Measurements from ENCODE around the gene CBLN3. TPM values are rescaled to one million over a fixed set of nuclear protein-coding genes. Genes with fewer than 3 reads are reported as not detected.

The CBLN3 gene
- total RNA-seq, 1 donor = 1.7 TPM

DNA sequence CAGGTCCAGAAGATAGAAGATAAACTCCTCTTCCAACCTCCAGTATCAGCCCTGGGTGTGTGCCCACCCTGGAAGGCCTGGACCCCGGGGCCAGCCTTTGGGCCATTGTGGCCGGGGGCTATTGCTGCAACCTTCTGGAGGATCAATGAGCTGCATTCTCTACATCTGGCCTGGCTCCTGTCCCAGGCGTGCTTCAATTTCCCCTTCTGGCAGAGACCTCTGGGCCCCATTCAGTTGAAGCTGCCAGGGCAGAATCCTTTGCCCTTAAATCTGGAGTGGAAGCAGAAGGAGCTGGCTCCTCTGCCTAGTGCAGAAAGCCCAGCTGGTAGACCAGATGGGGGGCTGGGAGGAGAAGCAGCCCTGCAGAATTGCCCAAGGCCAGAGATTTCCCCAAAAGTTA is 20.7 kb downstream of the CBLN3 start:
- TF ChIP-seq, protein P1, sequence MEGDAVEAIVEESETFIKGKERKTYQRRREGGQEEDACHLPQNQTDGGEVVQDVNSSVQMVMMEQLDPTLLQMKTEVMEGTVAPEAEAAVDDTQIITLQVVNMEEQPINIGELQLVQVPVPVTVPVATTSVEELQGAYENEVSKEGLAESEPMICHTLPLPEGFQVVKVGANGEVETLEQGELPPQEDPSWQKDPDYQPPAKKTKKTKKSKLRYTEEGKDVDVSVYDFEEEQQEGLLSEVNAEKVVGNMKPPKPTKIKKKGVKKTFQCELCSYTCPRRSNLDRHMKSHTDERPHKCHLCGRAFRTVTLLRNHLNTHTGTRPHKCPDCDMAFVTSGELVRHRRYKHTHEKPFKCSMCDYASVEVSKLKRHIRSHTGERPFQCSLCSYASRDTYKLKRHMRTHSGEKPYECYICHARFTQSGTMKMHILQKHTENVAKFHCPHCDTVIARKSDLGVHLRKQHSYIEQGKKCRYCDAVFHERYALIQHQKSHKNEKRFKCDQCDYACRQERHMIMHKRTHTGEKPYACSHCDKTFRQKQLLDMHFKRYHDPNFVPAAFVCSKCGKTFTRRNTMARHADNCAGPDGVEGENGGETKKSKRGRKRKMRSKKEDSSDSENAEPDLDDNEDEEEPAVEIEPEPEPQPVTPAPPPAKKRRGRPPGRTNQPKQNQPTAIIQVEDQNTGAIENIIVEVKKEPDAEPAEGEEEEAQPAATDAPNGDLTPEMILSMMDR (IDR thresholded peaks at IDR 0.05; ENCODE audit: insufficient read depth, low read depth, low read length) = no peak
- no peak for DNase-seq (ENCODE audit: low read depth)

DNA sequence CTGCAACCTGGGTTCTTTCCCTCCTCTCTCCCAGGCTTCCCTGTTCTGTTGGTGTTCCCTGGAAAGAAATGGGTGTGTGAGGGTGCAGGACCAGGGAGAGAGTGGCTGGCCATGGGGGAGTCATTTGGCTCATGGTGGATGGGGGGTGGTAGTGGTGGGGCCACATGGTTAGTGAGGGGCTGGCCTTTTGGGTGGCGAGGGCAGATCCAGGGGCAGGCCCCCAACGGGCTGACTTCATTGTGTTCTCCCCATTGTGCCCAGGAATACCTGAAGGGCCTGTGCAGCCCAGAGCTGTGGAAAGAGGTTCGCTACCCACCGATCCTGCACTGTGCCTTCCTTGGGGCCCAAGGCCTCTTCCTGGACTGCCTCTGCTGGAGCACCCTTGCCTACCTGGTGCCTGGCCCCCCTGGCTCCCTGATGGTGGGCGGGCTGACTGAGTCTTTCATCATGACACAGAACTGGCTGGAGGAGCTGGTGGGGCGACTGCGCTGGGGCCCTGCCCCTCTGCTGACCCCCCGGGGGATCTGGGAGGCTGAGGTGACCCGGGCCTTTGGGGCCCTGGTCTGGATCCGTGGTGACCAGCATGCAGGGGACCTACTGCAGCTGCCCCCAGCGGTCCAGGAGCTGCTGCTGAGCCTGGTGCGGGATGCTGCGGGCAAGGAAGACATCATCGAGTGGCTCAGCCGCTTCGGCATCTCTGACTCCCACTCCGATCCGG is 21.7 kb downstream of the CBLN3 start:
- TF ChIP-seq, protein P1 (IDR thresholded peaks at IDR 0.05; ENCODE audit: insufficient read depth, low read depth, low read length) = no peak
- no peak overlapping the region for H3K4me3 ChIP-seq (ENCODE audit: low read depth, low read length)
- DNase-seq (ENCODE audit: low read depth) = no peak

More for the DNA sequence above, 20.7 kb downstream of the CBLN3 start:
- no peak overlapping the region for H3K4me3 ChIP-seq (ENCODE audit: low read depth, low read length)

DNA sequence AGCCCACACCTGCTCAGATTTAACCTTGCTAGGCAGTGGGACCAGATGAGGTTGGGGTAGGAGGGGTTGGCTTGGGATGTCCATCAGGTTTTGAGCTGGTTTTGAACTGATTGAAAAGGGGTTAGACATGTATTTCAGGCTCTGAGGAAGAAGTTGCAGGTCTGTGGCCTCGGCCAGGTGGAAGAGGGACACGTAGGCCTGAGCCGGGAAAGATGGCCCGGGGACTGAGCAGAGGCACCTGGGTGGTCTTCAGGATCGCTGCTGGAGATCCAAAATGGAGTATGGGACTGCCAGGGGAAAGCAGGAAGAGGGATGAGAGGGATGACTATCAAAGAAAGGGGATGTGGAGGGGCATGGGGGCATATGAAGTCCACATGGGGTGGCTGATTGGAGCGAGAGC is 23.1 kb downstream of the CBLN3 start:
- no peak overlapping the region for H3K4me3 ChIP-seq (ENCODE audit: low read depth, low read length)
- TF ChIP-seq, protein P1 (IDR thresholded peaks at IDR 0.05; ENCODE audit: insufficient read depth, low read depth, low read length) = no peak
- no peak for DNase-seq (ENCODE audit: low read depth)

DNA sequence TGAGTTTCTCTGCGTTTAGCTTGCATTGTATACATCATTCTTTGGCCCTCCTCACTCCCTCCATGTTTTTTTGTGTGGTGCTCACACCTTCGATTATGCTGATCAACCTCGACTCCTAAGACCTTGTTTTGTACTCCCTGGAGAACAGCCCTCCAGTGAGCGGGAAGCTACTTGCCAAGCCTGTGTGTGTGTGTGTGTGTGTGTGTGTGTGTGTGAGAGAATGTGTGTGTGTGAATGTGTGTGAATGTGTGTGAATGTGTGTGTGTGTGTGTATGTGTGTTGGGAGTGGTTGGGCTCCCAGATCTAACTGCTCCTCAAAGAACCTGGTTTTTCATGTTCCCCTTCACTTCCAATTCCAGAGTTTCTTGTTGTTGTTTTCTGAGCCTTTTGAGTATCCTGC is 24.7 kb downstream of the CBLN3 start:
- no peak overlapping the region for H3K4me3 ChIP-seq (ENCODE audit: low read depth, low read length)
- no peak for DNase-seq (ENCODE audit: low read depth)
- TF ChIP-seq, protein P1 (IDR thresholded peaks at IDR 0.05; ENCODE audit: insufficient read depth, low read depth, low read length) = no peak

DNA sequence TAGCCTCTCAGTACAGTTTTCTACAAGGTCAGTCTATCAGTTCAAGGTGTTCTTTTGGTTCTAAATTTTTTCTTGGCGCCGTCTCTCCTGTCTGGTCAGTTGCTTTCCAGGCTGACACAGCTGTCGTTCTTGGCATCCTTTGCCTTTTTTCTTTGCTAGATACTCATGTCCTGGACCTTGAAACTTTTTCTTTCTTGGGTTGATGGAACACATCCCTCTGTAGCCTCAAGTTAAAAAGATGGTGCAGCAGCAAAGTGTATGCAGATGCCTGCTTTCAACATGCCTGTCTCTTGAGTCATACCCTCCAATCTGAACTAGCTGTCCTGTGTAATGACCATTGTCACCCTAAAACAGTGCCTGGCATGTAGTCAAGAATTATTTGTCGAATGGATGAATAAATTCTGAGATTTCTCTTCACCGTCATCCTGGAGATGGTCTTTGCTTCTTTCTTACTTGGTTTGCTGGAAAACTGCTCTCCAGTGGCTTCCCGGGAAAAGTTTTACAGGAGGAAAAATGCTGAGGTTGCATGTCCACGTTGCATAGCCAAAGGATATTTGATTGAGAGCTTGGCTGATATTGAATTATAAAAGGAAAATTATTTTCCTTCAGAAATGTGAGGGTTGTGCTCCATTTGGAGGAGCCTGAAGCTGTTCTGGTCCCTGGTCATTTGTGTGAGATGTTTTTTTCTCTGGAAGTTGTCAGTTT is 26.0 kb downstream of the CBLN3 start:
- TF ChIP-seq, protein P1 (IDR thresholded peaks at IDR 0.05; ENCODE audit: insufficient read depth, low read depth, low read length) = no peak
- H3K4me3 ChIP-seq (ENCODE audit: low read depth, low read length) = no peak overlapping the region
- DNase-seq (ENCODE audit: low read depth) = no peak

DNA sequence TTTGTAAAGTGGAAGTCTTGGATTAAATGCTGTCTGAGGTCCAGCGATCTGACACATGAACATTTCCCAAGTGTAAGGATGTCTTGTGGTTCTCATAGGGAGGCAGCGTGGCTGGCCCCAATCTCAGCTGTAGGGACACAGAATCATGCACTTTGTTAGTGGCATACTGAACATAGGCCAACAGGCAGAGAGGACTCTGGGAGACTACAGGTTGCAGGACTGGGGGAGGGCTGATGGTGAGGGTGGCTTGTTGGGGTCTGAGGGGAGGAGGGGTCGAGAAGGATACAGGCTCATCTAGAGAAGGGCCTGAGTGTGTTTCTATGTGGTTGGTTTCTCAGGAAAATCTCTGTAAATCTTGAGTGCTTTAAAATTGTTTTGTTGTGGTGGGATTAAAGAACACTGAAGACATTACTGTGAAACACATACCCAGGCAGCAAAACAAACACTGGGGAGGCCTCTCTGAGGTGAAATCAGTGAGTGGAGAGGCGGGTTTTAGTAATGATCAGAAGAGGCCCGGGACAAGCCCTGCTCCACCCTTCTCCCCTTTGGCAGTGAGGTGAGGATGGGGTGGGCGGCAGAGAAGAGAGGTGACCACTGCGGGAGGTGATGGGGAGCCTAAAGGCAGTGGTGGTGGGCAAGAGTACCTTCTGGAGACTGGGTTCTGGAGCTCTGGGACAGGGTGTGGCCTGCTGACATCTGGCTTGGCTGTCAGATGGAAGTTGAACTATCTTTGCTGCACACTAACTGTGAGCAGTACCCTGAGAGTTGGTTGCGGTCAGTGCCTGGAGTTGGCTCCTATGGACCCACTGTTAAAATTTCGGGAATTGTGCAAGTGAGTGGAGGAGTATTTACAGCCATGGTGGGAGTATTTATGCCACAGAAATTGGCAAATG is 27.4 kb downstream of the CBLN3 start:
- no peak overlapping the region for H3K4me3 ChIP-seq (ENCODE audit: low read depth, low read length)
- TF ChIP-seq, protein P1 (IDR thresholded peaks at IDR 0.05; ENCODE audit: insufficient read depth, low read depth, low read length) = no peak
- DNase-seq (ENCODE audit: low read depth) = no peak

All from fibroblast of villous mesenchyme (primary cell).